Jurkat, Clone E6-1 (cell line): ENCODE measurements around the gene LRGUK.

Source experiments
- DNase-seq: peaks from one replicate; pipeline ENCODE4 v3.0.0-alpha.2; 2011; ENCODE audit warnings: low read depth, low spot score
- H3K4me3 ChIP-seq: 2 replicates; pipeline ENCODE4 v1.5.1; 2011; ENCODE audit warnings: mild to moderate bottlenecking, low read length, control low read depth, moderate library complexity

Gene LRGUK

DNA sequence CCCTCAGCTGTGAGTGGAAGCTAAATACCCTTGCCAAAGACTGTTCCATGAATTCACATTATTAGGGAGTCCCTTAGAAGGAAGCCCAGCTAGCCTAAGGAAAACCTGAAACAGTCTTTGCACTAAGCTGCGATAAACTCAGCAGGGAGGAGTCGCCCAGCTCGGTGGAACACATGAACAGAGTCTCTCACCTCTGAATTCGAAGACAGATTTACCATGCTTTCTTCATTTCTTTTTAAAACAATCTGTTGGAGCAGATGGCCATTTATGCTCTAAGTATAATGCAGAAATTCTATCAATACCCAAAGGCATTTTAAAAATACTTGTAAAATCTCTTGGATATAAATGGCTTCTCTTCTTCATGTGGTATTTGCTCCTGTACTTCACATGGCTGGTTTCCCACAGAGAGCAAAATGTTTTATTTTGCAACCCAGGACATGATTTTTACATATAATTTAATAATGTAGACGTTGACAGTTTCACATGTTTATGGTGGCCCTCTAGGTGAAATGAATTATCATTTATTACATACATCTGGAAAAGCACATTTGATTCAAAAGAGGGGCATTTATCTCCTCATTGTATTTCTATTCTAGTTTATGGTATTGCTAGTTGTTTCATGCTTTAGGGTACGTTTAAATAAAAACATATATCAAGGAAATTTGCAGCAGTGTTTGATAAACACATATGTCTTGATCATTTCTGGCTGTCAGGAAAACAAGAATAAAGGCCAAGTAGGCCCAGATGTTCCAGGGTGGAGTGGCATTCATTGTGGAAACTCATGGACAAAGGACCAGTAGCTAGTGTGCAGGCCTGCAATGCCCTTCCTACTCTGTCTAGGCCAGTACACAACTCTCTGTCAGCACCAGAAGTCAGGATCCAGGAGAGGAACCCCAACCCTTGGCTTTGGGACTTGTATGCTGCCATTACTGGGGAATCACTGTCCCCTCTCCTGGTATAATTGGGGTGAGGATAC lies 52.2 kb downstream of the LRGUK start:
- H3K4me3 ChIP-seq = no peak overlapping the region
- no peak for DNase-seq

GRCh38 chr7:134180376-134180775 lies 53.2 kb downstream of the LRGUK start:
- no peak for DNase-seq
- no peak overlapping the region for H3K4me3 ChIP-seq

DNA sequence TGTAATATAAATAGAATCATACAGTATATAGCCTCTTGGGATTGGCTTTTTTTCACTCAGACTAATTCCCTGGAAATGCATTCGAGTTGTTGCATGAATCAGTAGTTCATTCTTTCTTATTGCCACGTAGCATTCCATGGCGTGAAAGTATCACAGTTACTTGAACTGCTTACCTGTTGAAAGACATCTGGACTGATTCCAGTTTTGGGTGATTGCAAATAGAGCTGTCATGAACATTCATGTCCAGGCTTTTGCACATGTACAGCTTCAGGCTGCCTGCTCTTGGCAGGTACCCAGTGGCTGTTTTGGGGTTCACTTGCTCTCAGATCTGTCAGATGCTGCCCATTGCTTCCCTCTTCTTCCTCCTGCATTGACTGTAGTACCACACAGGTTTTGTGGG lies 54.9 kb downstream of the LRGUK start:
- no peak overlapping the region for H3K4me3 ChIP-seq
- DNase-seq = no peak

GRCh38 chr7:134184767-134185166 lies 57.6 kb downstream of the LRGUK start:
- H3K4me3 ChIP-seq = no peak overlapping the region
- no peak for DNase-seq

GRCh38 chr7:134186027-134186426 lies 58.9 kb downstream of the LRGUK start:
- no peak overlapping the region for H3K4me3 ChIP-seq
- no peak for DNase-seq

- H3K4me3 ChIP-seq = no peak overlapping the region
- no peak for DNase-seq
Observed at GRCh38 chr7:134186801-134187200, 59.7 kb downstream of the LRGUK start.

DNA sequence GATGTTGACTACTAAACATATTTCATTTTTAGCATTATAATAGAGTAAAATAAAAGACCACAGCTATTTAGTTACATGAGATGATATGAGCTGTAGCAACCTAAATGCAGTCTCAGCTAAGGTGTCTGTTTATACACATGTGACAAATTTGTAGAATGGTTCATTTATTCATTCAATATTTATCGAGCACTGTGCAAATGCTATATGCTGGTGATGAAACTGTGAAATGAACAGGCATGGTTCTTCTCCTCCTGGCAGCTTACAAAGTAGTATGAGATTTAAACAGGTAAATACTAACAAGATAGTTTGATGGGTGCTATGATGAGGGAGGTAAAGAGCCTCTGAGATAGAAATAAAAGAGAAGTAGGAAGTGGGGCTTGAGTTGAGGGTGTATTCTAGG lies 60.8 kb downstream of the LRGUK start:
- no peak for DNase-seq
- H3K4me3 ChIP-seq = no peak overlapping the region

GRCh38 chr7:134188311-134188710 lies 61.2 kb downstream of the LRGUK start:
- no peak overlapping the region for H3K4me3 ChIP-seq
- no peak for DNase-seq

DNA sequence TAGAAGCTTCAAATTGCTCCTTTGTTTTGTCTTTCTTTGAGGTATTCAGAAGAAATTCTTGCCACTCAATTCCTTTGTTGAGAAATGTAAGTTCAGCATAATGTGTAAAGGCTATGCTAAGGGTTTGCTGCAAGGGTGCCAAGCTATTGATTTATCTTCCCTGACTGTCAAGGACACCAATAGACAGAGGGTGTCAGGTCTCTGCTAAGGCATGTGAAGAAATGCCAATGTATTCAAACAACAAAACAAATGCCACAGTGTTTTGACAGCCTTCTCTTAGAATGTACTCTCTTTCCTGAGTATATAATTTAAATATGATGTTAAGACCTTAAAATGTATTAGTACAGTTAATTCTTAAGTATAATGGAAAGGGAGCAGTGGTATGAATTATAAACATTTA lies 62.4 kb downstream of the LRGUK start:
- no peak for DNase-seq

GRCh38 chr7:134191876-134192275 lies 64.7 kb downstream of the LRGUK start:
- no peak overlapping the region for H3K4me3 ChIP-seq
- no peak for DNase-seq

More for the DNA sequence above, 62.4 kb downstream of the LRGUK start:
- H3K4me3 ChIP-seq = no peak overlapping the region

DNA sequence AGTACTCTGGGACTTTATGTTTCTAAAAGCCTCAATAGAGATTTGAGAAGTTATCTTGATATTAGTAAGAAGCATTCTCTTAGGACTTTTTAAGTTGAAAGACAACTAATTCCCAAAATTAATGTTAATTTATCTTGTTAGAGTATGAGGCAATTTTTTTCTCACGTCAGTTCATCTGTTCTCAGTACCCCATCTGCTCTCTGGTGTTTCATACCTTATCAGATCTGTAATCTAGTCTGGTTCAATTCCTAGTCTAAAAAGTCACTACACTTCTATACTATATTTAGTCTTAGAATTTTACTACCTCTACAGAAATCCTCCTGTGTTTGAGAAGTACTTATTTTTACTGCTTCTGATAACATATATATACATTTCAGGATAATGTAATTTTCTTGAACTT lies 66.1 kb downstream of the LRGUK start:
- no peak for DNase-seq
- no peak overlapping the region for H3K4me3 ChIP-seq

GRCh38 chr7:134195252-134195651 lies 68.1 kb downstream of the LRGUK start:
- no peak overlapping the region for H3K4me3 ChIP-seq
- DNase-seq = no peak

DNA sequence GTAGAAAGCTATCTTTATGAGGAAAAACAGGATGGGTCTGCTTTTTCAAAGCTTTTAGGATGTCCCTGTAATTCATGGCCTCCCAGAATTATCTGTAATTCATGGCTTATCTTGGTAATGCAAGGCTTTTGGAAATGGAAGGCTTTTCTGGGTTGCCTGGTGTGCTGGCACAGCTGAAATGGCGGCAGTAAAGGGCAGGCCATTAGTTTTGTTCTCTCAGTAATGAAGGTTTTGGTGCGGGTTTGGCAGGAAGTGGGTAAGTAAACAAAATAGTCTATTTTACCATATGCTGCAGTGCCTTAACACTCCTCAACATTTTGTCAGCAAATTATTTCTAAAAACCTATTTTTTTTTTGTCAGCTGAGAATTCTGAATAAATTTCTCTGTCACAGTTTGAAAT lies 69.3 kb downstream of the LRGUK start:
- peak; percentile 33 for DNase-seq
- H3K4me3 ChIP-seq = no peak overlapping the region

DNA sequence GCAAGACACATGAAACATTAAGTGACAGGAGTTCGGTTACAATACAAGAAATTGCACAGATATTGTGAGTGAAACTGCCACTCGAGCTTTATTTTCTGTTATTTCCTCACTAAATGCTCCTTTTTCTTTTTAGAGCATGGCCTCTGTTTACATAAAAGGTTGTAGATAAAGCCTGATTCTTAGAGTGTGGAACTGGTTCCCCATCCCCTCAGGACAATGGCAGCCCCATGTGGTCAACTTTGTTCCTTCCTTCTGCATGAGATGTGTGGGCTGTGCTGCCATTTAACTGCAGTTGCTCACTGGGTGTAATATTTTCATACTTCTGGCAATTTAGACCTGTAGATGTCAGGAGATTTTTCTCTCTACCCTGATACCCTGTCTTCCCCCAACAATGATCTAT lies 70.2 kb downstream of the LRGUK start:
- no peak overlapping the region for H3K4me3 ChIP-seq
- no peak for DNase-seq

DNA sequence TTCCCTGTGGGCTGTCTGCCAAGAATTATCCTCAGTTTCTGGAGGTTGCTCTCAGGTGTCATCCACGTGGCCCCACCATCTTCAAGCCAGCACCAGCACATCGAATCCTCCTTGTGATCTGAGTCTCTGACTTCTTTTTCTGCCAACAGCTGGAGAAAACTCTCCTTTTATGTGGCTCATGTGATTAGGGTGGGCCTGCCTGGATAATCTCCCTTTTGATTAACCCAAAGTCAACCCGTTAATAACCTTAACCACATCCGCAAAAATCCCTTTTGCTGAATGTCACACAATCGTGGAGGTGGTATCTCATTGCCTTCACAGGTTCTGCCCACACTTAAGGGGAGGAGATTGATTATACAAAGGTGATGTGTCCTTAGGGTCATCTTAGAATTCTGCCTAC lies 73.8 kb downstream of the LRGUK start:
- peak; percentile 78 for DNase-seq

GRCh38 chr7:134201569-134202261 lies 74.6 kb downstream of the LRGUK start:
- DNase-seq = no peak

More for the DNA sequence above, 73.8 kb downstream of the LRGUK start:
- no peak overlapping the region for H3K4me3 ChIP-seq

GRCh38 chr7:134203186-134203889 lies 76.2 kb downstream of the LRGUK start:
- no peak overlapping the region for H3K4me3 ChIP-seq
- DNase-seq = no peak

More at GRCh38 chr7:134201569-134202261, 74.6 kb downstream of the LRGUK start:
- H3K4me3 ChIP-seq = no peak overlapping the region

GRCh38 chr7:134209322-134210015 lies 82.3 kb downstream of the LRGUK start:
- H3K4me3 ChIP-seq = no peak overlapping the region
- DNase-seq = no peak

- H3K4me3 ChIP-seq = no peak overlapping the region
Observed at GRCh38 chr7:134210227-134210626, 83.1 kb downstream of the LRGUK start.

More at GRCh38 chr7:134210227-134210626, 83.1 kb downstream of the LRGUK start:
- DNase-seq = no peak
